NCI-H2107 treated with DMSO at 0.1 percent for 48 hours (cell line): ENCODE data around the gene LGALS4.
"Not testable (repeated sequence)": the region's sequence is repeated elsewhere in the genome, so short reads cannot be mapped to it uniquely, and the experiment has no call there.

Source experiments
- DNase-seq: peaks from one replicate; lab custom pipeline; 2025; ENCODE audit not compliant: unreplicated experiment; lab: John Stamatoyannopoulos, UW

Gene LGALS4

DNA sequence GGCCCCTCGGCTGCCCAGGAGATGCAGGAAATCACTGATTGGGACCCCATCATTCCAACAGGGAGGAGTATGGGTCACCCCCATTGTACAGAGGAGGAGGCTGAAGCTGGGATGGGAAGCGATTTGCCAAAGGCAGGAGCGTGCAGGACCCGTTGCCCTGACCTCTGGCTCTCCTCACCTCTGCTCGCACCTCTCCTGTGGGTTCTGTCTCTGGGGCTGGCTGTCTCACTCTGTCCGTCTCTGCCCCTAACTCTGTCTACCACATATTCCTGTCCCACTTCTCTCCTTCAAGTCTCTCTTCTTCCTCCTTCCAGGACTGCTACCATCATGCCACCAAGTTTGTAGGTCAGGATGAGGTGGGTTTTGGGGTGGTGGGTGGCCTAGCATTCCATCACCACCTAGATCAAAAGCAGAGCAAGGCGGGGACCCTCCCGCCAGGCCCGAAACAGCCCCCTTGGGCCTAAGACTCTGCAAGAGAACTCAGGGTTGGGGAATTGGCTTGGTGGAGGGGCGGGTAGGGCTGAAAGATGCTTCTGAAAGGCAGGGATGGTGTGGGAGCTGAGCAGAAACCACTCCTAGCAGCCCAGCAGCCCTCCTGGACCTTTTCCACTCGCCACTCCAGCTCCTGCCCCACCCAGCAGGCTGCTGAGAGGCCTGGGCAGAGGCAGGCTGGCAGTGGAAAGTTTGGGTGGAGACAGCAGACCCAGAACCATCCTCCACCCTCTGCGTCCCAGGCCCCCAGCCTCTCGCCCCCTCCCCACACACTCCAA, 38.4 kb downstream of the LGALS4 start:
- no peak for DNase-seq

GRCh38 chr19:38773469-38774177, 39.1 kb downstream of the LGALS4 start, which contains the start of gene LGALS7:
Gene LGALS7 (minus strand): TSS chr19:38773517. CDS start chr19:38773492, 25 bp downstream.
- no peak for DNase-seq

DNA sequence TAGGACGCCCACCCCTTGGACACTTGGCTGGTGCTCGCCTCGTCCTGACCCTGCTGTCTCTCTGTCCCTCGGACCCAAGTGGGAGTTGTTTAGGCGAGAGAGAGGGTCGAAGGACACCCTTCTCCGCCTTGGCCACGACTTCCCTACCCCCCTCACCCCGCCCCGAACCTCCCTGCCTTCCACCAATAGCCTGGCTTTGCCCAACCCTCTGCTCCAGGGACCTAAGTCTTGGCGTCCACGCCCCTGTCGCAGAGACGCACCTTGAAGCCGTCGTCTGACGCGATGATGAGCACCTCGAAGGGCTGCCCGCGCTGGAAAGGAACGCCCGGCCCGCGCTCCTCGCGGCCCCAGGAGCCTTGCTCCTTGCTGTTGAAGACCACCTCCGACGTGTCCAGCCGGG, 41.2 kb downstream of the LGALS4 start:
- not testable (repeated sequence) for DNase-seq

GRCh38 chr19:38770949-38771275, 41.8 kb downstream of the LGALS4 start:
- not testable (repeated sequence) for DNase-seq

- DNase-seq, result not testable (repeated sequence)
These were observed 42.4 kb downstream of the LGALS4 start for GRCh38 chr19:38770228-38770948.

- no peak for DNase-seq
These were observed 43.0 kb downstream of the LGALS4 start for GRCh38 chr19:38769635-38770211.

GRCh38 chr19:38766276-38767047, 46.3 kb downstream of the LGALS4 start:
- DNase-seq, result no peak

DNA sequence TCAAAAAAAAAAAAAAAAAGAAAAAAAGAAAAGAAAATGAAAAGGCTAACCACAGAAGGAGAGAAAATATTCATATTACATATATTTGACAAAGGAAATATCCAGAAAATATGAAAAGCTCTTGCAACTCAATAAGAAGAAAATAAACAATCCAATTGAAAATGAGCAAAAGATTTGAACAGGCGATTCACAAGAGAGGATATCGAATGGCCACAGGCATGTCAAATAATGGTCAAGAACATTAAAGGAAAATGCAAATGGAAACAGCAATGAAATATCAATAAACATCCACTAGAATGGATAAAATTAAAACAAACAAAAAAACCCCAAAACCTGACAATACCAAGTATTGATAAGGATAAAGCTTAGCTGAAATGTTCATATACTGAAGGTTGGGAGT, 47.5 kb downstream of the LGALS4 start:
- no peak for DNase-seq

GRCh38 chr19:38763795-38764220, 48.9 kb downstream of the LGALS4 start:
- no peak for DNase-seq

DNA sequence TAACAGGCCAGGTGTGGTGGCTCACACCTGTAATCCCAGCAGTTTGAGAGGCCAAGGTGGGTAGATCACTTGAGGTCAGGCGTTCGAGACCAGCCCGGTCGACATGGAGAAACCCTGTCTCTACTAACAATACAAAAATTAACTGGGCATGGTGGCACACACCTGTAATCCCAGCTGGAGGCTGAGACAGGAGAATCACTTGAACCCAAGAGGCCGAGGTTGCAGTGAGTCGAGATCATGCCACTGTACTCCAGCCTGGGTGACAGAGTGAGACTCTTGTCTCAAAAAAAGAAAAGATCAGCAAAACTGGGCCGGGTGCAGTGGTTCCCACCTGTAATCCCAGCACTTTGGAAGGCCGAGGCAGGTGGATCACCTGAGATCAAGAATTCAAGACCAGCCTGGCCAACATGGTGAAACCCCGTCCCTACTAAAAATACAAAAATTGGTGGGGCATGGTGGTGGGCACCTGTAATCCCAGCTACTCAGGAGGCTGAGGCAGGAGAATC, 50.8 kb downstream of the LGALS4 start:
- DNase-seq, result not testable (repeated sequence)

DNA sequence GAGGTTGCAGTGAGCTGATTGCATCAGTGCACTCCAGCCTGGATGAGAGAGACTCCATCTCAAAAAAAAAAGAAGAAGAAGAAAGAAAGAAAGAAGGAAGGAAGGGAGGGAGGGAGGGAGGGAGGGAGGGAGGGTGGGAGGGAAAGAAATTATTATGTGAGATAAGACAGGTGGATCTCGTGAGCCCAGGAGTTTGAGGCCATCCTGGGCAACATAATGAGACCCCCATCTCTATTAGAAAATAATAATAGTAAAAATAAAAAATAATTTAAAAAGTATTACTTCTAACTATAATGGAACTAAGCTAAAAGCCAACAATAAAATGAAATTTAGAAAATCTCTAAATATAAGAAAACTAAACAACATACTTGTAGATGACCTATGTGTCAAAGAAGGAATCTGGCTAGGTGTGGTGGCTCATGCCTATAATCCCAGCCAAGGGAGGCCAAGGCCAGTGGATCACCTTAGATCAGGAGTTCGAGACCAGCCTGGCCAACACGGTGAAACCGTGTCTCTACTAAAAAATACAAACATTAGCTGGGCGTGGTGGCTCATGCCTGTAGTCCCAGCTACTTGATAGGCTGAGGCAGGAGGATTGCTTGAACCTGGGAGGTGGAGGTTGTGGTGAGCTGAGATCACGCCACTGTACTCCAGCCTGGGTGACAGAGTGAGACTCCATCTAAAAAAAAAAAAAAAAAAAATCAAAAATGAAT, 51.8 kb downstream of the LGALS4 start:
- DNase-seq, result not testable (repeated sequence)

DNA sequence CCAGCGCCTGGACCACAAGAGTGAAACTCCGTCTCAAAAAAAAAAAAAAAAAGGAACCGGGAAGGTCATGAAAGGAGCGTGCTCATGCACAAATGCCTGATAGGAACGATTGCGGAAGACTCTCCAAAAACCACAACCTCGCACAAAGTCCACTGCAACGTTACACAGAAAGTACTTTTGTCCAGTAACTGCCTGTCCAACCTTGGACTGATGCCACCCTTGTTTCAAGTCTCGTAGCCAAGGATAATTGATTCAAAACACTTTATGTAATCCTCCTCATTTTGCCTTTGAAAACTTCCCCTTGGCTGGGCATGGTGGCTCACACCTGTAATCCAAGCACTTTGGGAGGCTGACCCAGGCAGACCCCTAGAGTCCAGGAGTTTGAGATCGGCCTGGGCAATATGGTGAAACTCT, 53.1 kb downstream of the LGALS4 start:
- no peak for DNase-seq

GRCh38 chr19:38754196-38754595, 58.5 kb downstream of the LGALS4 start:
- not testable (repeated sequence) for DNase-seq

- not testable (repeated sequence) for DNase-seq
These were observed 59.0 kb downstream of the LGALS4 start for GRCh38 chr19:38753783-38754182.
